GM19468 (cell line): ENCODE data around the gene NPC2.
"Not testable (repeated sequence)": the region's sequence is repeated elsewhere in the genome, so short reads cannot be mapped to it uniquely, and the experiment has no call there.

ENCODE experiments used
- ATAC-seq: cut with Tn5 transposase; IDR thresholded peaks from one replicate; pipeline ENCODE4 v1.9.1; 2021; ENCODE audit warnings: mild to moderate bottlenecking, moderate library complexity, moderate number of reproducible peaks; ENCODE audit not compliant: unreplicated experiment; ENCODE audit errors: extremely low read depth

NPC2 gene

GRCh38 chr14:74492776-74493342 is at the start of gene NPC2:
NPC2 (minus strand) TSS chr14:74493305; CDS start chr14:74493274, 31 bp downstream.
- ATAC-seq, result no peak

- no peak for ATAC-seq
These were observed 49.1 kb upstream of the NPC2 start for GRCh38 chr14:74542056-74542685.

- ATAC-seq, result no peak
These were observed 48.1 kb upstream of the NPC2 start for GRCh38 chr14:74541225-74541624.

GRCh38 chr14:74539503-74539902 is 46.4 kb upstream of the NPC2 start:
- no peak for ATAC-seq

- no peak for ATAC-seq
These were observed 45.6 kb upstream of the NPC2 start for GRCh38 chr14:74538411-74539391.

- ATAC-seq, result not testable (repeated sequence)
These were observed 43.2 kb upstream of the NPC2 start for GRCh38 chr14:74536336-74536735.

- ATAC-seq, result no peak
These were observed 42.7 kb upstream of the NPC2 start for GRCh38 chr14:74535756-74536325.

- ATAC-seq, result no peak
These were observed 40.5 kb upstream of the NPC2 start for GRCh38 chr14:74533576-74533975.

GRCh38 chr14:74532246-74532645 is 39.1 kb upstream of the NPC2 start:
- ATAC-seq, result no peak

GRCh38 chr14:74531467-74531866 is 38.4 kb upstream of the NPC2 start:
- no peak for ATAC-seq

- ATAC-seq, result no peak
These were observed 37.9 kb upstream of the NPC2 start for GRCh38 chr14:74531006-74531405.

- ATAC-seq, result no peak
These were observed 35.8 kb upstream of the NPC2 start for GRCh38 chr14:74528886-74529285.

GRCh38 chr14:74528406-74528805 is 35.3 kb upstream of the NPC2 start:
- no peak for ATAC-seq

- no peak for ATAC-seq
These were observed 34.7 kb upstream of the NPC2 start for GRCh38 chr14:74527736-74528280.

GRCh38 chr14:74526854-74527585 is 33.9 kb upstream of the NPC2 start:
- ATAC-seq, result no peak

GRCh38 chr14:74525361-74525851 is 32.3 kb upstream of the NPC2 start:
- no peak for ATAC-seq

GRCh38 chr14:74524812-74525135 is 31.7 kb upstream of the NPC2 start:
- ATAC-seq, result no peak

GRCh38 chr14:74524076-74524811 is 31.1 kb upstream of the NPC2 start:
- no peak for ATAC-seq

- no peak for ATAC-seq
These were observed 29.6 kb upstream of the NPC2 start for GRCh38 chr14:74522740-74523139.
